Thyroid gland (tissue), 4 donors: Measurements from ENCODE around the gene TBXAS1.

Experiments used
- CTCF ChIP-seq, 6 experiments: fragments of 200-600 bp in 3 of 6; fragments of 450-650 bp in 3 of 6; sonication (generic) in 3 of 6; IDR thresholded peaks; one replicate each; pipeline ENCODE4 v1.5.1; 2016 to 2019; ENCODE audit warnings: antibody characterized with exemption in 6 of 6, mild to moderate bottlenecking in 2 of 6, inconsistent platforms in 1 of 6, moderate library complexity in 1 of 6
- POLR2A ChIP-seq, 2 donors: fragments of 450-650 bp; IDR thresholded peaks; one replicate each; pipeline ENCODE4 v1.6.1; 2017; ENCODE audit warnings: antibody characterized with exemption in 2 of 2, mild to moderate bottlenecking in 2 of 2, moderate library complexity in 1 of 2

- TF ChIP-seq POLR2A (IDR thresholded peaks at IDR 0.05) (no peak), CTCF (IDR thresholded peaks at IDR 0.05) (no peak)
Observed at GRCh38 chr7:140017543-140017942, 188.5 kb downstream of the TBXAS1 start.
